GM19025 (cell line): Measurements from ENCODE around the gene SETD9.

Experiments
- ATAC-seq: cut with Tn5 transposase; IDR thresholded peaks from one replicate; pipeline ENCODE4 v1.9.1; 2021; ENCODE audit warnings: mild to moderate bottlenecking, low read depth, moderate library complexity; ENCODE audit not compliant: unreplicated experiment

The SETD9 gene

DNA sequence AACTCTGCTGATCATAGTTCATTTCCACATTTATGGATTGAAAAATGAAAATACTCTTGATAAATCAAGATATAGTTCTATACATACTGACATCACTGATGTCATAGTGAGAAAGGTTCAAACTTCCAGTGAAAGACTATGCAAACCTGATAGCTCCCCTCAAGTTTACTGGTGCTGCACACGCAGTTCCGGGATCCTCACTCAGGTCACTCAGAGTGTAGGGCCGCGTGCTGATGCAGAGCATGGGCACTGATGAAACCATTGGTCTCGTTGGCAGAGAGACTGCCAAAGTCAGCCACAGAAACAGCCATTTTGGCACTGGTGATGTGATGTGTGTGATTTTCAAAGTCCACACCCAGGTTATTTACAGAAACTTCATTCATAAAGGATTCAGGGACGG lies 13.5 kb downstream of the SETD9 start:
- ATAC-seq: no peak

DNA sequence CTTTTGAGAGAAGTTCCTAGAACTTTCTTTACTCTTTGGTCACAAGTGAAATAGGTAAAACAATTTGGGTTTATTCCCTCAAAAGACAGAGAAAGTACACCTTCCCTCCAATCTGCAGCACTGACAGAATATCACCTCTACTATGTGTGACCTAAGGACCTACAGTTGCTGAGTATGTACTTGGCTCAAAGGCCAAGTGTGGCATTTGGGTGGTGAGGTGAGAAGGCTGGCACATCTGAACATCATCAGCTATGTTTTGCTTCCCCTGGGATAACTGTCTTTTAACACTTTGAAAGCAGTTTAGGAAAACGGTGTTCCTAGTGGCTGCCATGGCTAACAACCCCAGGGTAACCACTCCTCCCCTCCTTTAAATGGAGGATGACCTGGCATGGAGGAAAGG lies 24.9 kb downstream of the SETD9 start:
- no peak for ATAC-seq

- no peak for ATAC-seq
These were observed 29.5 kb downstream of the SETD9 start for GRCh38 chr5:56938858-56939257.

DNA sequence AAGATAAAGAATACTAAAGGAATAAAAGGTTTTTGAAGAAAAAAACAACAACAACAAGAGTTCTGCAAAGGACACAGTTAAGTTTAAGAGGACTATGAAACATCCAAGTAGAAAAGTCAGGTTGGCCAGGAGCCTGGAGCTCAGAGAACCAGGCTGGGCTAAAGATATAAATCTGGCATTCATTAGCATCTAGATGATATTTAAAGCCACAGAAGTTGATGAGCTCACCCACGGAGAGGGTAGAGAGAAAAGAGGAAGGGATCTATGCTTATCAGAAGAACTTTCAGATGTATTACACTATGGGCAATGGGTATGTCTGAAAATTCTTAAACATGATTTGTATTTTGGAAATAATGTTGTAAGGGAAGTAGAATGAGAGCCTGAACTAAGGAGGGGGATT lies 32.6 kb downstream of the SETD9 start:
- no peak for ATAC-seq

- ATAC-seq: no peak
These were observed 37.7 kb downstream of the SETD9 start for GRCh38 chr5:56947052-56947451.

- ATAC-seq: no peak
These were observed 41.3 kb downstream of the SETD9 start for GRCh38 chr5:56950626-56951125.

GRCh38 chr5:56951126-56951945 lies 41.9 kb downstream of the SETD9 start:
- peak; percentile 46 for ATAC-seq

DNA sequence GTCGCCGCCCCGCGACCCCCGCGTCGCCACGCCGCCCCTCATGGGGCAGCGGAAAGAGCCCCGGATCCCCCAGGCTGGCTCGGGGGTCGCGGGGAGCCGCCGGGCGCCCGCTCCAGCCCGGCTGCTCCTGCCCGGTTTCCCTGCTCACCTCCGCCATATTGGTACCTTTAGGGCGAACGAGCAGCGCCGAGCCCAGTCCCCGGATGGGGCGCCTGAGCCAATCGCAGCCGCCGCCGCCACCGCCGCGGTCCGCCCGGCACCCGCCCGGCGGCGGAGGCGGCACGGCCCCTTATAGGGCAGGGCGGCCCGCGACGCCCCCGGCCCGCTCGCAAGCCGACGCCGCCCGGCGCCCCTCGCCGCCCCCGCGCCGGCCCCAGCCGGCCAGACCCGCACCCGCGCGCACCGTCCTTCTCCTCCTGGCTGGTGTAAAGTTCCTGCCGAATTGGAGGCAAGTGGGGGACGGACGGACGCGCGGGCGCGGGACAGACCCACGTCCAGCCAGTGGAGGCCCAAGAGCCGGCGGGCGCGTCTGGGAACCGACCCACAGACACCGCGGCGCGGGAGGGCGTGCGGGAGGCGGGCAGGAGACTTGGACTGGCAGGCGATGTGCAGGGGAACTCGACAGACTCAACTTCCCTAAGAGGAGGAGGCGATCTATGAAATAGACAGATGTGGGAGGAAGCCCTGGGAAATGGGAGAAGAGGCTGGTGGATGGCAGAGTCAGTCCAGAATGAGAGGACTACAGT lies 42.7 kb downstream of the SETD9 start, which contains the start of gene MIER3:
Gene MIER3, minus strand, starts transcription at position 178 of the 746 bp plus-strand sequence. Its CDS starts 21 bp downstream, at position 157.
- peak; percentile 95 for ATAC-seq

GRCh38 chr5:56954262-56954661 lies 44.9 kb downstream of the SETD9 start:
- ATAC-seq: no peak

DNA sequence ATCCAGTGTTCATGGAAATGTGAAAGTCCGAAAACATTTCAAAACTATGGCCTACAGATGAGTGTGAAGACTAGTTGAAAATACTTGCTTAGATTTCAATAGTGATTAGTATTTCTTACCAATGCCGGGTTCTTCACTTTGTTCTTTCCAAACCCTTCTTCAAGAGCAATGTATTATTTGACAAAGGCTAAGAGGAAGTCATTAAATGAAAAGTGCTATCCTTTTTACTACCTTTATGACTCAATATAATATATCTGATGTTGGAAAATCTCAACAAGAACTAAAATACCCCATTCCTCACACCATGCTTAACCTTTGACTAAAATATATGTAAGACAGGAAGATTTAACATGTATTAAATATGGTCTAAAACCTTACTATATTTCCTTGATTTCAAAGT lies 49.2 kb downstream of the SETD9 start:
- ATAC-seq: no peak

GRCh38 chr5:56959326-56959725 lies 49.9 kb downstream of the SETD9 start:
- no peak for ATAC-seq

GRCh38 chr5:56961746-56962145 lies 52.4 kb downstream of the SETD9 start:
- ATAC-seq: no peak

GRCh38 chr5:56962286-56962685 lies 52.9 kb downstream of the SETD9 start:
- no peak for ATAC-seq

DNA sequence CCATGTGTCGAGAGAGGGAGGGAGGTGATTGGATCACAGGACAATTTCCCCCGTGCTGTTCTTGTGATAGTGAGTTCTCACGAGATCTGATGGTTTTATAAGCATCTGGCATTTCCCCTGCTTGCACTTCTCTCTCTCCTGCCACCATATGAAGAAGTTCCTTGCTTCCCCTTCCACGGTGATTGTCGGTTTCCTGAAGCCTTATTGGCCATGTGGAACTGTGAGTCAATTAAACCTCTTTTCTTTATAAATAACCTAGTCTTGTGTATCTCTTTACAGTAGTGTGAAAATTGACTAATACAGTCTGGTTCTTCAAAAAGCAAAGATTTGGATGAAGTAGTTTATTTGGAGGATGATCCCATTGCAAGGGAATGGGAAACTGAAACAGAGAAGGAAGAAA lies 53.9 kb downstream of the SETD9 start:
- no peak for ATAC-seq

GRCh38 chr5:56964173-56964572 lies 54.8 kb downstream of the SETD9 start:
- no peak for ATAC-seq
